ENCODE measurements around the gene HNRNPUL2. TPM values are rescaled to one million over a fixed set of nuclear protein-coding genes. Genes with fewer than 3 reads are reported as not detected.

Gene HNRNPUL2
- polyA plus RNA-seq, 1 of the 3 experiments (the other 2 are of a cell fraction), result 33.5 TPM

GRCh38 chr11:62712861-62713260, 14.4 kb downstream of the HNRNPUL2 start:
- POLR2A ChIA-PET, result no interaction called here
- no peak overlapping the region for H2AFZ ChIP-seq (ENCODE audit: low read depth)
- peaks cover 15 to 21% of the 10 kb centered on the region in 2 experiments; a peak in 3 of 4 replicates for H3K4me1 ChIP-seq (ENCODE audit: control insufficient read depth in 1 of 2, insufficient read depth in 2 of 2, low read depth in 1 of 2, low read length in 1 of 2)
- no peaks in the 10 kb centered on the region for H3K9me3 ChIP-seq
- peaks cover 29% of the 10 kb centered on the region for H3K79me2 ChIP-seq (ENCODE audit: insufficient read depth)
- WGBS (ENCODE audit: low lambda C conversion rate), result 92% methylated on average over 3 of the region's 3 CpGs
- H3K9me2 ChIP-seq, result no peaks in the 10 kb centered on the region
- no peaks in the 10 kb centered on the region for H4K20me1 ChIP-seq (ENCODE audit: insufficient read depth)
- H3K36me3 ChIP-seq (replicated peaks in 1 of 2; ENCODE audit: control insufficient read depth in 1 of 2, insufficient read depth in 2 of 2, low read length in 1 of 2), result peaks cover 64 to 71% of the 10 kb centered on the region in 2 experiments
- H3K27me3 ChIP-seq (ENCODE audit: insufficient read depth), result no peaks in the 10 kb centered on the region
- no peak overlapping the region for H3K4me3 ChIP-seq (ENCODE audit: low read depth in 2 of 2, low read length in 1 of 2)
- peaks cover 68% of the 10 kb centered on the region for H3F3A ChIP-seq (replicated peaks; ENCODE audit: insufficient read depth)
- no peak overlapping the region; a peak in 1 of 4 replicates for H3K27ac ChIP-seq (ENCODE audit: low read depth in 2 of 2, low read length in 1 of 2)
- TF ChIP-seq USF2 (IDR thresholded peaks at IDR 0.05; ENCODE audit: borderline replicate concordance, low read depth, low read length) (no peak), ELF1 (IDR thresholded peaks at IDR 0.05) (no peak), EP300 (IDR thresholded peaks at IDR 0.05; ENCODE audit: borderline replicate concordance in 1 of 2, low read depth in 1 of 2, low read length in 1 of 2) (no peak)
- no peak overlapping the region for H3K4me2 ChIP-seq
- H3K9ac ChIP-seq, result no peak overlapping the region
- CTCF ChIA-PET, result interaction anchor here (1.1 to 1.5 kb wide), 2 partner anchors 8 to 57 kb away, joined by 3 to 4 read pairs; no protein-coding TSS in a partner anchor
- DNase-seq, result no peak

- Histone ChIP-seq H3K36me3 (replicated peaks in 1 of 2; ENCODE audit: control insufficient read depth in 1 of 2, insufficient read depth in 2 of 2, low read length in 1 of 2) (peaks cover 59 to 68% of the 10 kb centered on the region in 2 experiments), H3K9me3 (no peaks in the 10 kb centered on the region), H3K4me2 (no peak overlapping the region), H4K20me1 (ENCODE audit: insufficient read depth) (no peaks in the 10 kb centered on the region), H3K27me3 (ENCODE audit: insufficient read depth) (no peaks in the 10 kb centered on the region), H3K79me2 (ENCODE audit: insufficient read depth) (peaks cover 24% of the 10 kb centered on the region), H3K4me1 (ENCODE audit: control insufficient read depth in 1 of 2, insufficient read depth in 2 of 2, low read depth in 1 of 2, low read length in 1 of 2) (peaks cover 15 to 26% of the 10 kb centered on the region in 2 experiments; a peak in 3 of 4 replicates), H3F3A (replicated peaks; ENCODE audit: insufficient read depth) (peaks cover 68% of the 10 kb centered on the region), H3K9ac (no peak overlapping the region), H2AFZ (ENCODE audit: low read depth) (no peak overlapping the region), H3K9me2 (no peaks in the 10 kb centered on the region), H3K4me3 (ENCODE audit: low read depth in 2 of 2, low read length in 1 of 2) (no peak overlapping the region), H3K27ac (ENCODE audit: low read depth in 2 of 2, low read length in 1 of 2) (no peak overlapping the region)
- CTCF ChIA-PET, result interaction anchor here (1.5 kb wide), 1 partner anchor 57 kb away, joined by 4 read pairs; no protein-coding TSS in a partner anchor
- TF ChIP-seq ZBTB33 (IDR thresholded peaks at IDR 0.05; ENCODE audit: borderline replicate concordance, low read depth), result no peak
- TF ChIP-seq POLR2AphosphoS5 (IDR thresholded peaks at IDR 0.05; ENCODE audit: low read depth, low read length), result no peak
- TF ChIP-seq EZH2phosphoT487 (IDR thresholded peaks at IDR 0.05; ENCODE audit: borderline replicate concordance, low read depth), result no peak
- TF ChIP-seq REST (IDR thresholded peaks at IDR 0.05; ENCODE audit: low read depth, low read length), result no peak
- no peak for TF ChIP-seq NRF1 (IDR thresholded peaks at IDR 0.05; ENCODE audit: low read depth, low read length)
- no peak for TF ChIP-seq TAF1 (IDR thresholded peaks at IDR 0.05; ENCODE audit: borderline replicate concordance, low read depth, low read length)
- no peak for TF ChIP-seq RAD21 (IDR thresholded peaks at IDR 0.05; ENCODE audit: low read length)
- no peak for TF ChIP-seq EP300 (IDR thresholded peaks at IDR 0.05; ENCODE audit: borderline replicate concordance in 1 of 2, low read depth in 1 of 2, low read length in 1 of 2)
- TF ChIP-seq CHD2 (IDR thresholded peaks at IDR 0.05; ENCODE audit: low read length, partially characterized antibody), result no peak
- TF ChIP-seq FOSL2 (IDR thresholded peaks at IDR 0.05; ENCODE audit: borderline replicate concordance, low read depth), result no peak
- no peak for TF ChIP-seq JUND (IDR thresholded peaks at IDR 0.05)
- DNase-seq, result no peak
- POLR2A ChIA-PET, result no interaction called here
- 92% methylated on average over 6 of the region's 6 CpGs for WGBS (ENCODE audit: low lambda C conversion rate)
Observed at GRCh38 chr11:62712276-62712812, 14.9 kb downstream of the HNRNPUL2 start.

Data from SK-N-SH (cell line).